ENCODE results near the gene KIAA0586.
"Not testable (repeated sequence)": the region's sequence is repeated elsewhere in the genome, so short reads cannot be mapped to it uniquely, and the experiment has no call there.

KIAA0586 gene

GRCh38 chr14:58427281-58428117 lies at the start of gene KIAA0586, which contains the start of gene TIMM9:
Gene KIAA0586, plus strand, starts transcription at chr14:58427719. Its CDS starts 546 bp downstream, at chr14:58428265.
Gene TIMM9, minus strand, starts transcription at chr14:58427531. Its CDS starts 15,586 bp downstream, at chr14:58411945.
- DNase-seq (ENCODE audit: low spot score) = peak; percentile 97

GRCh38 chr14:58390830-58391229 lies 36.7 kb upstream of the KIAA0586 start:
- DNase-seq (ENCODE audit: low spot score) = no peak

GRCh38 chr14:58395562-58395811 lies 32.0 kb upstream of the KIAA0586 start:
- no peak for DNase-seq (ENCODE audit: low spot score)

- peak; percentile 77 for DNase-seq (ENCODE audit: low spot score)
These were observed 31.4 kb upstream of the KIAA0586 start, which contains the start of gene TOMM20L for GRCh38 chr14:58395812-58396788. Gene TOMM20L, plus strand, starts transcription at chr14:58395930. Its CDS starts 28 bp downstream, at chr14:58395958.

- DNase-seq (ENCODE audit: low spot score) = no peak
These were observed 30.4 kb upstream of the KIAA0586 start for GRCh38 chr14:58397156-58397555.

- DNase-seq (ENCODE audit: low spot score) = no peak
These were observed 29.0 kb upstream of the KIAA0586 start for GRCh38 chr14:58398495-58398894.

- no peak for DNase-seq (ENCODE audit: low spot score)
These were observed 28.6 kb upstream of the KIAA0586 start for GRCh38 chr14:58398895-58399294.

- no peak for DNase-seq (ENCODE audit: low spot score)
These were observed 25.9 kb upstream of the KIAA0586 start for GRCh38 chr14:58401587-58401986.

- DNase-seq (ENCODE audit: low spot score) = no peak
These were observed 18.8 kb upstream of the KIAA0586 start for GRCh38 chr14:58408681-58409215.

- DNase-seq (ENCODE audit: low spot score) = no peak
These were observed 12.7 kb upstream of the KIAA0586 start for GRCh38 chr14:58414845-58415244.

GRCh38 chr14:58415636-58416547 lies 11.6 kb upstream of the KIAA0586 start:
- no peak for DNase-seq (ENCODE audit: low spot score)

GRCh38 chr14:58416934-58417333 lies 10.6 kb upstream of the KIAA0586 start:
- not testable (repeated sequence) for DNase-seq (ENCODE audit: low spot score)

GRCh38 chr14:58426670-58427280 lies 744 bp upstream of the KIAA0586 start:
- peak; percentile 71 for DNase-seq (ENCODE audit: low spot score)

- peak; percentile 46 for DNase-seq (ENCODE audit: low spot score)
These were observed 682 bp downstream of the KIAA0586 start for GRCh38 chr14:58428118-58428683.

- no peak for DNase-seq (ENCODE audit: low spot score)
These were observed 2.6 kb downstream of the KIAA0586 start for GRCh38 chr14:58430156-58430555.

GRCh38 chr14:58439476-58439875 lies 12.0 kb downstream of the KIAA0586 start:
- no peak for DNase-seq (ENCODE audit: low spot score)

- no peak for DNase-seq (ENCODE audit: low spot score)
These were observed 17.1 kb downstream of the KIAA0586 start for GRCh38 chr14:58444627-58445026.

GRCh38 chr14:58455593-58456265 lies 28.2 kb downstream of the KIAA0586 start:
- no peak for DNase-seq (ENCODE audit: low spot score)

GRCh38 chr14:58460772-58461171 lies 33.3 kb downstream of the KIAA0586 start:
- no peak for DNase-seq (ENCODE audit: low spot score)

GRCh38 chr14:58463147-58463546 lies 35.6 kb downstream of the KIAA0586 start:
- no peak for DNase-seq (ENCODE audit: low spot score)
